GM19025 (cell line): ENCODE data around the gene EOGT.

Experiments
- ATAC-seq: cut with Tn5 transposase; IDR thresholded peaks from one replicate; pipeline ENCODE4 v1.9.1; 2021; ENCODE audit warnings: mild to moderate bottlenecking, low read depth, moderate library complexity; ENCODE audit not compliant: unreplicated experiment

Gene EOGT

DNA sequence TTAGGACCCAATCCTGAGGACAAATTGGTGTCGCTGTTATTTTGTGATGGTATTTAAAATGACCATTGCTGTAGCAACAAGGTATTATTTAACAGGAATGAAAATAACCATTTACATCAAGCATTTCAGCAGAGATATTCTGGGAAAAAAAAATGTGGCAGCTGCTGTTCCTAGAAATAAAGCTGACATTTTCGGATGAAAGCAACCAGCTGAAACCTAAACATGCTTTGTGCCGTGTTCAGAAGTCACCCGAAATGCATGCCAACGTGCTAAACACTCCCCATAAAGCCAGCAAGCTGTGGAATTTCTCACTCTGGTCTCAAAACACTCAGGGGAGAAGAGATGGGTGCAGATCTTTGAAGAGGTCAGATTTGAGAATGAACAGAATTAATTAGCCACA, 49.6 kb downstream of the EOGT start:
- no peak for ATAC-seq

DNA sequence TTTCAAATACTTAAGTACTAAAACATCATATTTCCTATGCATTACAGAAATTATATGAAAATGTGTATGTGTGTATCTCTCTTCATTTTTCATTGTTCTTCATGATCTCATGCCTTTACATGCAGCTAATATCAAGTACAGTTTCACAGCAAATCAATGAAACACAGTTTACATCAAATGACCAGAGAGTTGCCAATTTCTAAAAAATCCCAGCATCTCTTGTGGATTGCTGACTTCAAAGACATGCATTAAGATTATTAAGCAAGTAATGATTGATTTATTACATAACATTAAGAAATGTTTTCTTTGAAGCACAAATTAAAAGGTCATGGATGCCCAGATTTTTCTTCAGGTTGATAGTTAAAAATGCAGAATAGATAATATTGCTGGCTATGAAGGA, 50.1 kb downstream of the EOGT start:
- no peak for ATAC-seq

- ATAC-seq = no peak
Observed at GRCh38 chr3:68958932-68959331, 54.6 kb downstream of the EOGT start.

GRCh38 chr3:68957895-68958294, 55.6 kb downstream of the EOGT start:
- ATAC-seq = no peak

DNA sequence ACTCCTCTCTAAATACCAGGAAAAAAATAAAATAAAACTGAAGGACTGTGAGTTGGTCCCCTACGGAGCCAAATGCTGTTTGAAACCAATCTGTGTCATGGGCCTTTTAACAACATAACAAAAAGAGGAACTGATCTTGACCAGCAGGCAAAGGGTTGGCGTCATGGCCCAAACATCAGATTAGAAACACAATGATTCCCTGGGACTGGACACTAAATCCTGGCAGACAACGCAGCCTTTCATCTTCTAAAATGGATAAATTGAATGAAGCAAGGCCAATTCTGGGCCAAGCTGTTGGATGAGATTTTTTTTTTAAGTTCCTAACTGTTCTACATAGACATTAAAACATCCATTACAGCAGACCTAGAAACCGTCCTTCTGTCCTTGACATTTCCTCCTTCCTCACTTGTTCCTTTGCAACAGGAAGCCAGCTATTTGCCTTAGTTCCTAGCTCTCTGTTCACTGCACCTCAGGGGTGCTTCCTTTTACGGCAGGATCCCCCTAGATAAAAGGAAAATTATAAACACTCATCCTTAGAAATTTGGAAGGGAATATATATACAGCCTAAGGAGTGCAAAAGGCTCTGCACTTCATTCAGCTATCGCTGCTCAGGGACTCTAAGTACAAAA, 59.6 kb downstream of the EOGT start:
- no peak for ATAC-seq

GRCh38 chr3:68945225-68945624, 68.3 kb downstream of the EOGT start:
- no peak for ATAC-seq

- no peak for ATAC-seq
Observed at GRCh38 chr3:68943753-68944500, 69.6 kb downstream of the EOGT start.

- ATAC-seq = no peak
Observed at GRCh38 chr3:68941055-68941454, 72.4 kb downstream of the EOGT start.

DNA sequence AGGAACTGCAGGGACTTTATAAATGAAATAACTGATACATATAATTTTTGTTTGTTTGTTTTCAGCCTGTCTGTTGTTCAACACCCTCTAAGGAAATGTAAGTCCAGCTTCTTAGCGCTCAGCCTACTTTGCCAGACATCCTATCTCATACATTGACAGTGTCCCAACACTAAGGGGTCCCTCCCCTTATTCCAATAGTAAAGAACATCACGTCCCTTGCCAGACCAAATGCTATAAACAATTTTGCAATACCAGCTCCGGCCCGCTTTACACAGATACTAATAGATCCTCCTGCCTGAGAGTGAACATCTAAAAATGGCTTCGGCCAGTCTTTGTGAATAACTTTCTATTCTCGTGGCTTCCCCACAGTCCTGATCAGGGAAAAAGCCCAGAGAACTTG, 76.6 kb downstream of the EOGT start:
- no peak for ATAC-seq

GRCh38 chr3:68935778-68936177, 77.7 kb downstream of the EOGT start:
- no peak for ATAC-seq

DNA sequence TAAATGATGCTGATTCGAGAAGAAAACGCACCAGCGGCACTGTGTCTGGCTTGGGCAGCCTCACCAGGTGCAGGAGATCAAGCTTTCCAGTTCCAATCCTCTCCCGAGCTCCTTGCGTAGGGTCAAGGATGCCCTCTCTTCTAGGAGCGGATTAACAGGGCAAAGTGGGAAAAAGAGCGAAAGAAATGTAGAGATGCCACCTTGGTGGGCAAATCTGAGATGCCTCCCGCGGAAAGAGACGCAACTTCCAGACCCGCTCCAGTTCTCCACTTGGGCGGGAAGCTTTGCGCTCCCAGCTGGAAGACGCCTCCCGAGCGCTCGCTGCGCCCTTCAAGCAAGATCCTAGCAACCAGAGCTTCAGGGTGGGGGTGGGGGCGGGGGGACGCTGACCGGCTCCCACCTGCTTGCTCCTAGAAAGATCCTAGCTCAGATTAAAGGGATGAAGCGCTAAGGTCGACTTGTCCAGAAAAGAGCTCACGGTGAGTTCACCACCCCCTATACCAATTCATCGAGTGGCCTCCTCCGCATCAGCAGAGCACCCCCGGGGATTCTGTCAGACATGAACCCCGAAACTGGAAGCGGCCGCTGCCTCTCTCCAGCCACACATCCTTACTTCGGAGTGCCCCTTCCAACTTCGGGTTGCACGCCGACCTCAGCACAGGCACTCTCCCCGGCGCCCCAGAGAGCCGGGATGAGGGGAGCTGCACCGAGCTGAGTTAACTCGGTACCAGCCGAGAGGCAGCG, 81.9 kb downstream of the EOGT start:
- no peak for ATAC-seq
